Stimulated activated naive CD8-positive, alpha-beta T cell treated with anti-CD3 and anti-CD28 coated beads, Interleukin-15, Interleukin-2, amounts not matched to agents 100 ng/mL and 50 ng/mL, for 24 hours (primary cell): ENCODE measurements around the gene QTRT2.

Experiments used
- H3K27ac Mint-ChIP-seq: one replicate; pipeline ENCODE4 v1.8.0; 2021; ENCODE audit warnings: mild to moderate bottlenecking, mixed read lengths
- H3K27me3 Mint-ChIP-seq: one replicate; pipeline ENCODE4 v1.8.0; 2021; ENCODE audit warnings: mixed read lengths
- H3K36me3 Mint-ChIP-seq: one replicate; pipeline ENCODE4 v1.8.0; 2021; ENCODE audit warnings: low read depth, mixed read lengths
- H3K4me1 Mint-ChIP-seq: one replicate; pipeline ENCODE4 v1.8.0; 2021; ENCODE audit warnings: low read depth, mixed read lengths
- H3K4me3 Mint-ChIP-seq: one replicate; pipeline ENCODE4 v1.8.0; 2021; ENCODE audit warnings: mild to moderate bottlenecking, mixed read lengths
- H3K9me3 Mint-ChIP-seq: one replicate; pipeline ENCODE4 v1.8.0; 2021; ENCODE audit warnings: mixed read lengths

Gene QTRT2

DNA sequence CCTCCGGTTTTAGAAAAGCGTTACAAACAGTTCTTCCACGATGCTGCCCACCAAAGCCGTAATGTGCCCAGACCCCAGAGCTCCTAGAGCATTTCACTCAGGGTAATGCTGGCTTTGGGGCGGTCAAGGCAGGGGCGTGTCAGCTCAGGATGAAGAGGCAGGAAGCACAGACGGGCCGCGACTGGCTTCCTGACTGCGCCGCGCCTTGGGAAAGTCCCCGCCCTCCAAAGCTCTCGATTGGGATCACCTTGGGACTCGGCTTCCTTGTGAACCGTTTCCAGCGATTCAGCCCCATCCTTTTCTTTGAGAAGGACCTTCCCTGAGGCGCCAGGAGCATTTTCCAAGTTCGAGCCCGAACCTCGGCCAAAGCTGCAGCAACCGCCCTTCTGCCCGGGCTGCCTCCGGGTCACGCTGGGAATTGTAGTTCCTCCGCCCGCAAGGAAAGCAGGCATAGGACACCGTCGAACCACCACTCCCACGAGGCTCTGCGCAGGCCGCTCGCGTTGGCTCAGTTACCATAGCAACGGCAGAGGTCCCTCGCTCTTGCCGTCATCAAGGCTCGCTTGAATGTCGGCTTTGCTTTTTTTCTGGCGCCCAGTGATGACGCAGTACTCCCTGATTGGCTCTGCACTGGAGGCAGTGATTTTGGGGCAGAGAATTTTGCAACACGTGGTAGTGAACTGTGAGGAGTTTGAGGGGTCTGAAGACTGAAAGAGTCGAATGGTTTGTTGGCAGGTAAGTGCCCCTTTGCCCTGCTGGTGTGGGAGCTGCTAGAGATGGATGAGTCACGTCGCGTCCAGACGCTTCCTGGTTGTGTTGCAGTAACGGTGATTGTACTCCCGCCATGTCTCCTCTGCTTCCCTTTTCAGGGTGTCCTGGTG is at the start of gene QTRT2, which contains the start of gene CCDC191:
TSS of gene QTRT2 (plus strand) at position 608 of the 881 bp plus-strand sequence. CDS start 8,521 bp downstream, outside the sequence.
TSS of gene CCDC191 (minus strand) at position 397 of the 881 bp plus-strand sequence. CDS start at position 337, 60 bp downstream.
- H3K27me3 Mint-ChIP-seq, result no peaks in the 10 kb centered on the region
- H3K4me1 Mint-ChIP-seq, result peaks cover 51% of the 10 kb centered on the region

GRCh38 chr3:114011059-114011797 is 45.3 kb upstream of the QTRT2 start:
- Mint-ChIP-seq H3K27me3 (no peaks in the 10 kb centered on the region), H3K4me1 (peaks cover 3% of the 10 kb centered on the region), H3K27ac (no peak overlapping the region), H3K36me3 (no peaks in the 10 kb centered on the region), H3K9me3 (no peaks in the 10 kb centered on the region), H3K4me3 (peak overlapping the region; percentile 17)

More for the DNA sequence above, at the start of gene QTRT2, which contains the start of gene CCDC191:
- peaks cover 40% of the 10 kb centered on the region for H3K36me3 Mint-ChIP-seq
- H3K27ac Mint-ChIP-seq, result peak within 1 kb of the TSS; percentile 100
- peak within 1 kb of the TSS; percentile 99 for H3K4me3 Mint-ChIP-seq
- no peaks in the 10 kb centered on the region for H3K9me3 Mint-ChIP-seq

- Mint-ChIP-seq H3K9me3 (no peaks in the 10 kb centered on the region), H3K27me3 (no peaks in the 10 kb centered on the region), H3K4me3 (no peak overlapping the region), H3K4me1 (peaks cover 3% of the 10 kb centered on the region), H3K27ac (no peak overlapping the region), H3K36me3 (no peaks in the 10 kb centered on the region)
Measured at GRCh38 chr3:114014211-114014610, 42.3 kb upstream of the QTRT2 start.

GRCh38 chr3:114019486-114019885 is 37.1 kb upstream of the QTRT2 start:
- Mint-ChIP-seq H3K27me3 (no peaks in the 10 kb centered on the region), H3K36me3 (no peaks in the 10 kb centered on the region), H3K9me3 (no peaks in the 10 kb centered on the region), H3K27ac (no peak overlapping the region), H3K4me3 (no peak overlapping the region), H3K4me1 (peaks cover 7% of the 10 kb centered on the region)

DNA sequence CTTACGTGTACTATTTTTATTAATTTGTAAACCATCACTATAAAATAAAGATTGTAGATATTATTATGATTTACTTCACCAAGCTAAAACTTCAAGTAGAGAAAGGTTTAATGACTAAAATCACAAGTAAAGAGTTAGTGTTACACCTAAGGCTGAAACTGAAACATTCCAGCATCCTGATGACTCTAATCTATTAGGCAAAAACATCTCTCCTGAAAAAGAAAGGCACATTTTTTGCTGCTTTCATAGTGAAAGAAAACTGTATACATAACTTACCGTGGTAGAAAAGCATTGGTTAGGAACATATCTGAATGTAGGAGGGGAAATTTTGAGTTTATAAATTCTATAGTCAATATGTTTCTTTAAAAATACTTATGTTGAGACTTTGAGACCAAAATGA is 35.6 kb upstream of the QTRT2 start:
- H3K4me1 Mint-ChIP-seq, result peaks cover 7% of the 10 kb centered on the region
- H3K27me3 Mint-ChIP-seq, result no peaks in the 10 kb centered on the region

GRCh38 chr3:114022145-114022802 is 34.3 kb upstream of the QTRT2 start:
- H3K36me3 Mint-ChIP-seq, result no peaks in the 10 kb centered on the region

More for the DNA sequence above, 35.6 kb upstream of the QTRT2 start:
- Mint-ChIP-seq H3K9me3 (no peaks in the 10 kb centered on the region), H3K27ac (no peak overlapping the region), H3K4me3 (no peak overlapping the region), H3K36me3 (no peaks in the 10 kb centered on the region)

DNA sequence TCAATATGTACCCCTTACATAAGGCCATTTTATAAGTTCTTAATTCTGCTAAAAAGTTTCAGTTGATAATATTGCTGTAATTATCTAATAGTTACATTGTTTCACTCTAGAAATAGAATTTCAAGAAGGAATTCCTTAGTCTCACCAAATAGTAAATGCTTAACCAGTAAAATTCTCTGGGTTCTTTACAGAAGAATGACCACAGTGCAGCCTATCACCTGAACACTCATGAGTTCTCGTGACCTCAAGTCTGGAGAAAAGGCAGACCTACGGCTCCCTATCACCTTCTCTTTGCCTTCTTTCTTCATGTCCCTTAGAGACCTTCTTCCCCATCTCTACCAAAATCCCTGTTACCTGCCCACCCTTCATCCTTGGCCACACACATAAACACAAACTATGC is 31.1 kb upstream of the QTRT2 start:
- no peaks in the 10 kb centered on the region for H3K36me3 Mint-ChIP-seq
- no peaks in the 10 kb centered on the region for H3K9me3 Mint-ChIP-seq
- H3K27me3 Mint-ChIP-seq, result no peaks in the 10 kb centered on the region
- H3K27ac Mint-ChIP-seq, result no peak overlapping the region
- no peak overlapping the region for H3K4me3 Mint-ChIP-seq
- peaks cover 4% of the 10 kb centered on the region for H3K4me1 Mint-ChIP-seq

More at GRCh38 chr3:114022145-114022802, 34.3 kb upstream of the QTRT2 start:
- no peak overlapping the region for H3K4me3 Mint-ChIP-seq
- H3K4me1 Mint-ChIP-seq, result peaks cover 7% of the 10 kb centered on the region
- H3K27ac Mint-ChIP-seq, result no peak overlapping the region
- no peaks in the 10 kb centered on the region for H3K9me3 Mint-ChIP-seq
- H3K27me3 Mint-ChIP-seq, result no peaks in the 10 kb centered on the region

DNA sequence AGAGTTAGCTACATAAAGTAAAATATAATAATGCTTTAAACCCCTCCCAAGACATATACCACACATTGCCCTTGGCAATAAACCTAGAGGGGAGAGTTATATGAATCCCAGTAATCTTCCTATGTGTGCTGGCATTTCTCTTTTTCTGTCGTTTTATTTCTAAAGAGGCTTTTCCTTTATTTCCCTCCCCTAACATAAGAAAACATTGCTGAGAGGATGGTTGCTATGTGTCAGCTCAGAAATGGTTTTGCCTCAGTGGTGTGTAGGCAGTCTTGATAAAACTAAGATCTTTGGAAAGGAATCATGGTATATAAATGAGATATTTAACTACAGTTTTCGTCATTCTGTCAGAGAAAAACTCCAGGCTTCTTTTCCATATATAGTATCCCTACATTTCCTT is 30.2 kb upstream of the QTRT2 start:
- Mint-ChIP-seq H3K4me1 (no peaks in the 10 kb centered on the region), H3K36me3 (no peaks in the 10 kb centered on the region), H3K27ac (no peak overlapping the region), H3K9me3 (no peaks in the 10 kb centered on the region), H3K4me3 (no peak overlapping the region), H3K27me3 (no peaks in the 10 kb centered on the region)

DNA sequence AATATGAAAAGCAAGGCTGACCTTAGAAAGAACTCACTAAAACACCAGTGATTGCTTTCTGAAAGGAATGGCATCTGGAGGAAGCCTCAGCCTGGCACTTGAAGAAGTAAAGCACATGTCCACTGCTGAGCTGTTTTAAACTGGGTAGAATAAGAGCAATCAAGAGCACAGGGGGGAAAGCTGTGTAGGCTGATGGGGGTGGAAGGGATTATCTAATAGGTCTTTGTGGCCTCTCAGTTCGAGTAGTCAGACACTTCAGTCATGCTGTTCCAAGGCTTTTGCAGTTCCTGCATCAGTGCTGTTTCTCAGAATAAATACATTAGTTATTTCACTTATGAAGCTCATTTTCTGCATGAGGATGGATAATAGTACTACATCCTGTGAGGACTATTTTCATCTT is 22.8 kb upstream of the QTRT2 start:
- Mint-ChIP-seq H3K9me3 (no peaks in the 10 kb centered on the region), H3K4me3 (no peak overlapping the region), H3K4me1 (peaks cover 6% of the 10 kb centered on the region), H3K27ac (no peak overlapping the region), H3K27me3 (no peaks in the 10 kb centered on the region), H3K36me3 (peaks cover 26% of the 10 kb centered on the region)

DNA sequence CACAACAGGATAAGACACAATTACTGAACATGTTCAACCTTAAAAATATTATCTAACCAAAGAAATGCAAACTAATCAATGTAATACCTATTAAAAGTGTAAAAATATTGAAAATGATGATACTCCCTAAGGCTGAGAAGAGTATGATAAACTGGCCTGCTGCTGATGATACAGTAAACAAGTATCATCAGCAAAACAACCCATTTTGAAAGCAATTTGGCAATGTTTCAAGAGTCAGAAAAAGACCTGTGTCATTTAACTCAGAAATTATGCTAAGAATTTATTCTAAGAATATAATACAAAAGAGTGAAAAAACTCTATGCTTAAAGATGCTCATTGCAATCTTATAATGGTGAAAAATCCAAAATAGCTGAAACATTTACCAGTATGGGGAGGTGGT is 22.3 kb upstream of the QTRT2 start:
- no peaks in the 10 kb centered on the region for H3K27me3 Mint-ChIP-seq
- H3K36me3 Mint-ChIP-seq, result peaks cover 26% of the 10 kb centered on the region
- H3K9me3 Mint-ChIP-seq, result no peaks in the 10 kb centered on the region
- H3K27ac Mint-ChIP-seq, result no peak overlapping the region
- H3K4me3 Mint-ChIP-seq, result no peak overlapping the region
- peaks cover 6% of the 10 kb centered on the region for H3K4me1 Mint-ChIP-seq

GRCh38 chr3:114034787-114035545 is 21.6 kb upstream of the QTRT2 start:
- no peak overlapping the region for H3K27ac Mint-ChIP-seq
- H3K36me3 Mint-ChIP-seq, result peaks cover 26% of the 10 kb centered on the region
- H3K4me1 Mint-ChIP-seq, result peaks cover 6% of the 10 kb centered on the region
- no peak overlapping the region for H3K4me3 Mint-ChIP-seq
- no peaks in the 10 kb centered on the region for H3K27me3 Mint-ChIP-seq
- H3K9me3 Mint-ChIP-seq, result no peaks in the 10 kb centered on the region

DNA sequence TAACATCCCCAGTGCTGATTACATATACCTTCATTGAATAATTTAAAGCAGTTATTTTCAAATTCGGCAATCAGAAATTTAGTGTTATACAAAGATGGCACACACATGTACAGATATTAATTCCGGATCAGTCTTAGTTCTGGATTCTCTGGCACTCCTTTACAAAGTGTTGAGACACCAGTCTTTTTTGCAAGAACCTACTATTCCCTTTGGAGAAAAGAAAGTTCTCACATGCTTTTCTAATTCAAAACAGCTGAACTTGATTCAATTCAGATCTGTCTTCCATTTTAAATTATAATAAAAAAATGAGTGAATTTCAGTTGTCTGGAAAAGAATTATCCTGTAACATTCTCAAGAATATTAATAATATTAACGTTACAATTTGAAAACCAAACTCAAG is 20.6 kb upstream of the QTRT2 start:
- H3K4me3 Mint-ChIP-seq, result no peak overlapping the region
- peaks cover 26% of the 10 kb centered on the region for H3K36me3 Mint-ChIP-seq
- H3K9me3 Mint-ChIP-seq, result no peaks in the 10 kb centered on the region
- H3K27ac Mint-ChIP-seq, result no peak overlapping the region
- peaks cover 6% of the 10 kb centered on the region for H3K4me1 Mint-ChIP-seq
- H3K27me3 Mint-ChIP-seq, result no peaks in the 10 kb centered on the region

DNA sequence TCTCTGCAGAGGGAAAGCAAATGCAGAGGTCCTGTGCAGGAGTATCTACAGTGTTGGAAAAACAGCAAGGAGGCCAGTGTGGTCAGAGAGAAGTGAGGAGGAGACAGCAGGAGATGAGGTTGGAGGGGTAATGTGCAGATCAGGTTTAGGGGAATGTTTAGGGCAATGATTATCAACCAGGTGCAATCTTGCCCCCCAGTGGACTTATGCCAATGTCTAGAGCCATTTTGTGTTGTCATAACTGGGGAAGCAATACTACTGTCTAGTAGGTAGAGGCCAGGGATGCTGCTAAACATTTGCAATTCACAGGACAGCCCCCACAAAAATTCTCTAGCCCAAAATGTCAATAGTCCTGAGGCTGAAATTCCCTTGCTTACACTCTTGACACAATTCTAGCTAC is 13.3 kb upstream of the QTRT2 start:
- Mint-ChIP-seq H3K9me3 (no peaks in the 10 kb centered on the region), H3K4me3 (no peak overlapping the region), H3K36me3 (peaks cover 4% of the 10 kb centered on the region), H3K4me1 (no peaks in the 10 kb centered on the region), H3K27ac (no peak overlapping the region), H3K27me3 (no peaks in the 10 kb centered on the region)

DNA sequence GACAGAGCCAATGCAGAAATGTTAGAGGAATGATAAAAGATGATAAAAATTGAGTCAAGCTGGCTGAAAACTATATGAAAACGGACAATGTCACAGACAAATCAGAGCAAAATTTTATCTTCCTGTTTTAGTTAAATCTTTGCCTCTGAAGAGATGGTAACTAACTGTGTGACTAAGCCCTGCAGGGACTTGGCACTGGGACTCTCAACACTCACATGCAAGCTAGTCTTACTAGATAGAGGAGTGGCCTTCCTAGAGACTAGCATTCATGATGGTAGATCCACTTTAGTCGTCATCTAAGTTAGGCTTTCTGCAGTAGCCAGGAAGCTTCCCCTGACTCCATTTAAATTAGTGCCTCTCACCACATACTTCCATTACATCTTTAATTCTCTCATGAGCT is 4.3 kb upstream of the QTRT2 start:
- no peak overlapping the region for H3K27ac Mint-ChIP-seq

More for the DNA sequence above, 4.3 kb upstream of the QTRT2 start:
- Mint-ChIP-seq H3K4me1 (peaks cover 18% of the 10 kb centered on the region), H3K4me3 (no peak overlapping the region), H3K36me3 (peaks cover 4% of the 10 kb centered on the region), H3K9me3 (no peaks in the 10 kb centered on the region), H3K27me3 (no peaks in the 10 kb centered on the region)
